HG03280 (cell line): ENCODE results near the gene AAMDC.
"Not testable (repeated sequence)": the region's sequence is repeated elsewhere in the genome, so short reads cannot be mapped to it uniquely, and the experiment has no call there.

Experiments used
- ATAC-seq: cut with Tn5 transposase; IDR thresholded peaks from one replicate; pipeline ENCODE4 v1.9.1; 2021; ENCODE audit warnings: mild to moderate bottlenecking, moderate library complexity; ENCODE audit not compliant: unreplicated experiment

The AAMDC gene

DNA sequence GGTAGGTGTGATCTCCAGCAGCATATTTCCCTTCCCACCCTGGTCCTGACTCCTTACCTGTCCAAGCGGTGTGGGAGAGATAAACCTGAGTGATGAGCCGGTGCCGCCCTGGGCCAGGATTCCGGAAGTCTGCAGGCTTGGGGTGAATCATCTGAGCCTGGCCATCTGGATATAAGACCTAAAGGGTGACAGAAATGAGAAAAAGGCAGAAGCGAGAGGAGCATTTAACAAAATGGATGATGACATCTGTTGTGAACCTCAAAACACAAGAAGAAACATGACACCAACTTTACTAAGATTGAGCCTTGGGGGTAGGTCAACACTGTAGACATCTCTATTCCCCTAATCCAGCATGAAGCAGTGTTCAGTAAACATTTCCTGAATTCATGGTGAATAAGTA, 62.8 kb downstream of the AAMDC start:
- no peak for ATAC-seq

DNA sequence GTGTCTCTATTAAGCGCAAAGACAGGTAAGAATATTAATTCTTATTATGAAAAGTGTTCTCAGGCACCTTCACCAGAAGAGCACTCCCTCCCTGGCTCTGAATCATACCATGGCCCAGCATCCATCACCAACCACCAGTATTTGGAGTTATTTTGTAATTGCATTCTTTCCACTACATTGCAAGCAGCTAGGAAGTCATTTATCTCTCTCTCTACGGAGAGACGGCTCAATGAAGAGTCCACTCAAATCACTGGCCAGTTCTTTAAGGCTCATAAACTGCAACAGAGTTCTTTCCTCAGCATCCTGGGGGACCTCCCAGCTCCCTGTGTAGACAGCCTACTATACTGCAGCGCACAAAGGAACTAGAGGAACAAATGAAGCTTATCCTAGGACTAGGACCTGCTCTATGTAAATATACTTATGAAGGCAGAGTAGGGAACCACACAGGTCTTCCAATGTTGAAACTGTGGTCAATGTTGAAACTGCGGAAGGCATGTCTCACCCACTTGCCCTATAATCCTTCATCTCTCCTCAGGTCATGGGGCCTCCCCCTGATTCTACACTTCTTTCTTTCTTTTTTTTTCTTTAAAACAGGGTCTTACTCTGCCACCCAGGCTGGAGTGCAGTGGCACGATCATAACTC, 63.4 kb downstream of the AAMDC start:
- ATAC-seq: no peak

GRCh38 chr11:77884829-77885190, 63.9 kb downstream of the AAMDC start:
- no peak for ATAC-seq

DNA sequence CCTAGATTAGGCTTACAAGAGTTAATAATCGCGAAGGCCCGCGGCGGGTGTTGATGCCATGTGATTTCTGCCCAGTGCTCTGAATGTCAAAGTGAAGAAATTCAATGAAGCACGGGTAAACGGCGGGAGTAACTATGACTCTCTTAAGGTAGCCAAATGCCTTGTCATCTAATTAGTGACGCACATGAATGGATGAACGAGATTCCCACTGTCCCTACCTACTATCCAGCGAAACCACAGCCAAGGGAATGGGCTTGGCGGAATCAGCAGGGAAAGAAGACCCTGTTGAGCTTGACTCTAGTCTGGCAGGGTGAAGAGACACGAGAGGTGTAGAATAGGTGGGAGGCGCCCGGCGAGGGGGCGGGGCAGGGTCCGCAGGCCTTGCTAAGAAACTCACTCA, 65.5 kb downstream of the AAMDC start:
- ATAC-seq: no peak

- ATAC-seq: not testable (repeated sequence)
Observed at GRCh38 chr11:77889045-77889444, 68.1 kb downstream of the AAMDC start.

DNA sequence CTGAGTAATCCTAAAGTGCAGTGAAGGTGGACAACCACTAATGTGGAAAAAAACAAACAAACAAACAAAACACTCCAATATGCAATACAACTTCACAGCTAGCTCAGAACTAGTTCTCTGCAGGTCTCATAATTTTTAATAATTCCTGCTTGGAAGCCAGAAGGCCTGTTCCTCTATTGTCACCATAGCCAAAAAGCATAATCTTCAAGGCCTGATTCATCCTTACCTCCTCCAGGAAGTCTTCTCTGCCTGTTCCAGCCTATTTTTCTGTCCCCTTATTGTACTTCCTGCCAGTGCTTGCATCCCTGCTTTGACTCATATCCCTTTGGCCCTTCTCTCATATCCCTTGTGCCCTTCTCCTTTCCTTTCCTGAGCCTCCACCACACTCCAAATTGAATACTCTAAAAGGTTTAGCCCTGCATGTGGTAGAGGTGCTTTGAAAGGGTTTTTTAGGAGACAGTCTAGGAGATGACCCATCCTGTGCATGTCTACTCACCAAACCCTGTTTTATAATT, 69.2 kb downstream of the AAMDC start:
- ATAC-seq: not testable (repeated sequence)

- not testable (repeated sequence) for ATAC-seq
Observed at GRCh38 chr11:77890619-77891056, 69.7 kb downstream of the AAMDC start.

DNA sequence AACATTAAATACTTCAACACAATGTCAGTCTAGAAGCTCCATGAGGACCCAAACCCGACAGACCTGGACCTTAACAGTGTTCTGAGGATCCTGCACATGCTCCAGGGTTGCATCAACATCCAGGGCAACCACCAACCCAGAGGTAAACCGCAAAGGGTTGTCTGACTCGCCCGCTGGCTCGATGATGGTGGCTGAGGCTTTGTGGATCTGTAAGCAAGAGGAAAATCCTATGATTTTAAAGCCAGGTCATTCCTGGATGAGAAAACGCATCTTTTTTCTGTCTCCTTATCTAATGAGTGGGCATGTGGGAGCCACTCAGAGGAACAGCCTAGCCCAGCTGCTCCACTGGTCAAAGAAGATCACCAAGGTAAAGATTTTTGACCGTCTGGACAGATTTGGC, 70.3 kb downstream of the AAMDC start:
- ATAC-seq: not testable (repeated sequence)

DNA sequence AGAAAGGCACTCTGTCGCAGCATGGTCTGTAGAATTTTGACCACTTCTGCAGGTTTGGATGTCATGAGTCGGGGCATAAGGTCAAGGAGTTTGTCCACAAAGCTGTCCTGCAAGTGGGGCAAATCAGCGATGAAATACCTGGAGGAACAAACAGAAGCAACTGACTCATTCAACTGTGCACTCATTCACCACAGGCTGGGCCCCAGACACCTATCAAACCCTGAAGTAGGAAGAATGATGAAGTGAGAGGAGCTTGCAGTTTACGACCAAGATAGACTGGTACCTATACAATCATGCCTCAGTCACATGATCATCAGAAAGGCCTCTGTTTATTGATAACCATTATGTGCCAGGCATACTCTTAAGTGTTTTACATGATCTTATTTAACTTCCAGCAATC, 70.8 kb downstream of the AAMDC start:
- not testable (repeated sequence) for ATAC-seq

DNA sequence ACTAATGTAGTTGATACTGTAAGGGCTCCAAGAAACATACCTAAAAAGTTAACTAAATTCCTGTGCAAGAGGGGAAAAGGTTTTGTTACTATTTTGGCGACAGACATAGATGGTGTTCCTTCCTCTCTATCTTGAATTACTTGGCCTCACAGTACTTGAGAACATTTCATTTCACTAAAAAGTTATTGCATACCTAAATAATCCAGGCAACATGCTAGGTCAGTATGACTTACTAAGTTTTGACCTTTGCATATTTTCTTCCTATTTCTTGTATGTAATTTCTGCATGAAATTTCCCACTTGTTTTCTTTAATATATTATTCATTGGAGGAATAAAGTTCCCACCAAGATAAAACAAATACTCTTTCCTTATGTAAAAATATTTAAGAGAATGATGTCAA, 74.0 kb downstream of the AAMDC start:
- not testable (repeated sequence) for ATAC-seq

- ATAC-seq: no peak
Observed at GRCh38 chr11:77908835-77909234, 87.9 kb downstream of the AAMDC start.

GRCh38 chr11:77909277-77909676, 88.3 kb downstream of the AAMDC start:
- no peak for ATAC-seq

- not testable (repeated sequence) for ATAC-seq
Observed at GRCh38 chr11:77910828-77911227, 89.9 kb downstream of the AAMDC start.

DNA sequence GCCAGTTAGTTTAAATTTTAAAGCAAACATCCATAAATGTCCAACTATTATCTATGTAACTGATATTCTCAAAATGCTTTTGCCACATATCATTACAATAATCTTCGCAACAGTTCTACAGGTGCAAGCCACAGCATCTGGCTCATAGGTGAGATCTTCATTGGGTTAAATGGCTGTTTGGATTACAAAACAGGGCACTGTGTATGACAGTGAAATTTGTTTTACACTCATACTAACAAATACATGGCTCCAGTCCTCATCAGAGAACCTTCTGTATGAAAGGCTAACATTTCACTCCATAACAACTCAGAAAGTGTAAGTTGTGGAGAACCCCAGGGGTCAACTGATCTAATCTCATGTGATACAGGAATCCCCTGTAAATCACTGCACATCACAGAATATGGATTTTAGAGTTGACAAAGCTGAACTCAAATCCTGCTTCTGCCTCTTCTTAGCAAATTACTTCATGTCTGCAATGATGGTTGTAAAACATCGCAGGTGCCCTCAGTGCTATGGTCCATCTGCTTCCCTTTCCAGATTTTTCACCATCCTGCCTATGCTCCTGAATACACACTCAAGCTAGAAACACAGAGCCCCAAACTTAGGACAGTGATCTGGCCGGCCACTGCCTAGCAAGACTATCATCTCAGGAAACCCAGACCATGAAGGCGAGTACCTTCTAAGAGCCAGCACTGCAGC, 92.8 kb downstream of the AAMDC start:
- not testable (repeated sequence) for ATAC-seq

GRCh38 chr11:77914307-77914791, 93.4 kb downstream of the AAMDC start:
- ATAC-seq: not testable (repeated sequence)

- ATAC-seq: not testable (repeated sequence)
Observed at GRCh38 chr11:77917713-77918112, 96.8 kb downstream of the AAMDC start.
